IMR-90 (cell line): ENCODE data around the gene AGPAT3. TPM values are rescaled to one million over a fixed set of nuclear protein-coding genes. Genes with fewer than 3 reads are reported as not detected.

Source experiments
- ATAC-seq: fragments of 200-7000 bp; cut with Tn5 transposase; 2 replicates; pipeline ENCODE4 v1.9.1; 2020; ENCODE audit warnings: low read depth, mild to moderate bottlenecking, moderate library complexity
- BruUV-seq: library from RNA; stranded (reverse); fragments of 400-500 nt; replicated peaks from 2 replicates; lab custom pipeline; 2021; lab: Mats Ljungman, UMichigan
- CTCF ChIA-PET: fragments of 300-600 bp; formaldehyde crosslinking; extraction: SDS; loops from one replicate; lab custom pipeline; 2021; ENCODE audit warnings: antibody characterized with exemption; lab: Yijun Ruan, JAX
- POLR2A ChIA-PET: fragments of 300-600 bp; sonication (Branson Sonifier 250); formaldehyde crosslinking; loops from one replicate; lab custom pipeline; 2022; ENCODE audit warnings: antibody characterized with exemption; ENCODE audit not compliant: unreplicated experiment; lab: Charles Lee
- DNase-seq: peaks from one replicate; pipeline ENCODE4 v3.0.0; 2013
- H2AFZ ChIP-seq: replicated peaks from 2 replicates; pipeline ENCODE3; 2013; ENCODE audit warnings: low read length, mild to moderate bottlenecking; ENCODE audit not compliant: poor library complexity
- H2AK5ac ChIP-seq: 2 replicates; pipeline ENCODE4 v1.6.1; 2013; ENCODE audit warnings: low read depth, low read length, inconsistent platforms
- H2AK9ac ChIP-seq: replicated peaks from 2 replicates; pipeline ENCODE3; 2013; ENCODE audit warnings: mild to moderate bottlenecking, low read depth, low read length, moderate library complexity; ENCODE audit not compliant: poor library complexity
- H2BK120ac ChIP-seq: 2 replicates; pipeline ENCODE4 v1.6.1; 2013; ENCODE audit warnings: low read depth, low read length, inconsistent platforms
- H2BK15ac ChIP-seq: 3 replicates; pipeline ENCODE4 v1.6.1; 2013; ENCODE audit warnings: low read depth, low read length, inconsistent platforms
- H2BK20ac ChIP-seq: 2 replicates; pipeline ENCODE4 v1.6.1; 2013; ENCODE audit warnings: low read depth, mild to moderate bottlenecking, inconsistent platforms, low read length, moderate library complexity
- H2BK5ac ChIP-seq: 2 replicates; pipeline ENCODE4 v1.6.1; 2013; ENCODE audit warnings: mild to moderate bottlenecking, low read depth, low read length, inconsistent platforms; ENCODE audit not compliant: poor library complexity, severe bottlenecking
- H3K14ac ChIP-seq: replicated peaks from 2 replicates; pipeline ENCODE4 v1.6.1; 2013; ENCODE audit warnings: low read depth, low read length, inconsistent platforms
- H3K18ac ChIP-seq: 2 replicates; pipeline ENCODE4 v1.6.1; 2013; ENCODE audit warnings: low read depth, low read length, control low read depth
- H3K23ac ChIP-seq: 2 replicates; pipeline ENCODE4 v1.6.1; 2013; ENCODE audit warnings: low read depth, low read length, inconsistent platforms
- H3K27ac ChIP-seq: 2 replicates; pipeline ENCODE4 v1.5.1; 2013; ENCODE audit warnings: mild to moderate bottlenecking, control low read depth, low read length; ENCODE audit not compliant: insufficient read depth
- H3K27me3 ChIP-seq: 2 replicates; pipeline ENCODE4 v1.6.1; 2013; ENCODE audit warnings: low read length; ENCODE audit not compliant: control insufficient read depth, insufficient read depth
- H3K36me3 ChIP-seq: 2 replicates; pipeline ENCODE4 v1.6.1; 2013; ENCODE audit warnings: low read length, mixed read lengths; ENCODE audit not compliant: control insufficient read depth, insufficient read depth
- H3K4ac ChIP-seq: 2 replicates; pipeline ENCODE4 v1.6.1; 2013; ENCODE audit warnings: low read depth, low read length, inconsistent platforms
- H3K4me1 ChIP-seq: 2 replicates; pipeline ENCODE4 v1.6.1; 2013; ENCODE audit warnings: low read length, mixed read lengths; ENCODE audit not compliant: control insufficient read depth, insufficient read depth
- H3K4me2 ChIP-seq: 2 replicates; pipeline ENCODE4 v1.6.1; 2013; ENCODE audit warnings: low read depth, mild to moderate bottlenecking, control low read depth, low read length, moderate library complexity
- H3K4me3 ChIP-seq: 2 replicates; pipeline ENCODE4 v1.5.1; 2013; ENCODE audit warnings: low read depth, mild to moderate bottlenecking, control low read depth, low read length, moderate library complexity; ENCODE audit not compliant: insufficient read depth
- H3K56ac ChIP-seq: 2 replicates; pipeline ENCODE4 v1.6.1; 2013; ENCODE audit warnings: low read length, inconsistent platforms; ENCODE audit not compliant: insufficient read depth; ENCODE audit errors: extremely low read depth
- H3K79me1 ChIP-seq, 2 experiments: 2 replicates each; pipeline ENCODE4 v1.6.1; 2013; ENCODE audit warnings: low read length in 2 of 2, inconsistent platforms in 1 of 2, low read depth in 1 of 2
- H3K9ac ChIP-seq: 2 replicates; pipeline ENCODE4 v1.6.1; 2013; ENCODE audit warnings: low read depth, low read length, control low read depth
- H3K9me1 ChIP-seq: 2 replicates; pipeline ENCODE4 v1.6.1; 2013; ENCODE audit warnings: low read length, inconsistent platforms; ENCODE audit not compliant: insufficient read depth
- H3K9me3 ChIP-seq: 2 replicates; pipeline ENCODE4 v1.6.1; 2013; ENCODE audit warnings: low read length; ENCODE audit not compliant: control insufficient read depth, insufficient read depth
- H4K20me1 ChIP-seq: 2 replicates; pipeline ENCODE4 v1.6.1; 2013; ENCODE audit warnings: low read length, inconsistent platforms; ENCODE audit not compliant: insufficient read depth
- H4K5ac ChIP-seq: 2 replicates; pipeline ENCODE4 v1.6.1; 2013; ENCODE audit warnings: mild to moderate bottlenecking, low read depth, low read length, control low read depth
- H4K8ac ChIP-seq, 2 experiments: 2 replicates each; pipeline ENCODE4 v1.6.1; 2013; ENCODE audit warnings: low read depth in 2 of 2, low read length in 2 of 2, control low read depth in 1 of 2, inconsistent platforms in 1 of 2
- H4K91ac ChIP-seq: 2 replicates; pipeline ENCODE4 v1.6.1; 2013; ENCODE audit warnings: low read depth, low read length, inconsistent platforms; ENCODE audit not compliant: insufficient read depth
- BHLHE40 ChIP-seq: fragments of 150-350 bp; IDR thresholded peaks from 2 replicates; pipeline ENCODE4 v1.6.1; 2016; ENCODE audit warnings: mild to moderate bottlenecking, low read depth, low read length
- CEBPB ChIP-seq: IDR thresholded peaks from 2 replicates; pipeline ENCODE4 v1.6.1; 2012; ENCODE audit warnings: low read depth, low read length, improper control_type of control experiment
- CHD1 ChIP-seq: IDR thresholded peaks from 2 replicates; pipeline ENCODE4 v1.6.1; 2012; ENCODE audit warnings: low read depth, low read length, improper control_type of control experiment
- ELK1 ChIP-seq: fragments of 150-350 bp; IDR thresholded peaks from 2 replicates; pipeline ENCODE4 v1.6.1; 2016; ENCODE audit warnings: low read depth, mild to moderate bottlenecking, low read length, moderate library complexity, borderline replicate concordance
- FOS ChIP-seq: fragments of 150-350 bp; IDR thresholded peaks from 2 replicates; pipeline ENCODE4 v1.6.1; 2016; ENCODE audit warnings: low read depth, low read length
- MAZ ChIP-seq: IDR thresholded peaks from 2 replicates; pipeline ENCODE4 v1.6.1; 2012; ENCODE audit warnings: low read depth, mild to moderate bottlenecking, low read length, improper control_type of control experiment, moderate library complexity, borderline replicate concordance
- MXI1 ChIP-seq: IDR thresholded peaks from 2 replicates; pipeline ENCODE4 v1.6.1; 2012; ENCODE audit warnings: low read depth, mild to moderate bottlenecking, low read length, moderate library complexity, borderline replicate concordance
- NFE2L2 ChIP-seq: fragments of 150-350 bp; IDR thresholded peaks from 2 replicates; pipeline ENCODE4 v1.6.1; 2016; ENCODE audit warnings: low read depth, mild to moderate bottlenecking, low read length
- POLR2A ChIP-seq: IDR thresholded peaks from 2 replicates; pipeline ENCODE4 v1.6.1; 2012; ENCODE audit warnings: mild to moderate bottlenecking, low read depth, low read length
- RAD21 ChIP-seq: IDR thresholded peaks from 2 replicates; pipeline ENCODE4 v1.6.1; 2012; ENCODE audit warnings: low read length, improper control_type of control experiment
- RCOR1 ChIP-seq: IDR thresholded peaks from 2 replicates; pipeline ENCODE4 v1.6.1; 2012; ENCODE audit warnings: mild to moderate bottlenecking, low read length, improper control_type of control experiment; ENCODE audit not compliant: insufficient replicate concordance
- RFX5 ChIP-seq: IDR thresholded peaks from 2 replicates; pipeline ENCODE4 v1.8.0; 2012; ENCODE audit warnings: low read depth, mild to moderate bottlenecking, low read length, moderate library complexity
- SMC3 ChIP-seq: fragments of 150-350 bp; IDR thresholded peaks from 2 replicates; pipeline ENCODE4 v1.6.1; 2016; ENCODE audit warnings: low read depth, mild to moderate bottlenecking, antibody characterized with exemption, low read length, moderate library complexity
- USF2 ChIP-seq: fragments of 150-350 bp; IDR thresholded peaks from 2 replicates; pipeline ENCODE4 v1.6.1; 2017; ENCODE audit warnings: mild to moderate bottlenecking, antibody characterized with exemption, low read length, low read depth
- WGBS, 2 experiments: methylation state at CpG; one replicate each; pipeline versions ENCODE4 v1.1.5 to v1.1.7; 2013; ENCODE audit warnings: missing lambda C conversion rate in 2 of 2; ENCODE audit not compliant: insufficient read length in 1 of 2; ENCODE audit errors: extremely low coverage in 2 of 2; 5-methylcytosine and 5-hydroxymethylcytosine counted together
- dilution Hi-C: fragments of 300-500 bp; cut with HindIII; formaldehyde crosslinking; loops from one replicate; pipeline ENCODE4 v1.14.3; 2018; ENCODE audit warnings: low sequenced_read_pairs; ENCODE audit not compliant: unreplicated experiment
- in situ Hi-C: fragments of 300-500 bp; cut with MboI; formaldehyde crosslinking; loops from 3 replicates; pipeline ENCODE4 v1.14.3; 2019; ENCODE audit warnings: low sequenced_read_pairs, inconsistent platforms, mixed read lengths
- intact Hi-C: fragments of 100-400 bp; cut with micrococcal nuclease; formaldehyde crosslinking; loops from 2 replicates; pipeline ENCODE4 v1.10.0; 2022
- polyA plus RNA-seq, 3 experiments: library from polyadenylated mRNA; depleted of rRNA; stranded (reverse); fragments of >200 nt; gene quantifications; 2 replicates each; pipeline ENCODE4 v1.2.3, GENCODE V29; 2012; ENCODE audit warnings: low replicate concordance in 1 of 3
- total RNA-seq: library from RNA; depleted of rRNA; stranded (reverse); fragments of >200 nt; gene quantifications from 2 replicates; pipeline ENCODE4 v1.2.3, GENCODE V29; 2012

Gene AGPAT3
- total and polyA plus RNA-seq, 2 of the 4 experiments (the other 2 are of a cell fraction), result 27.1 to 38.7 TPM

- Histone ChIP-seq H3K23ac (no peak overlapping the region; the same call in 1 of the 2 replicates), H4K8ac (no peak overlapping the region), H3K36me3 (0 out of 2 replicates have a peak, but pooled peaks cover under 1% of the 10 kb centered on the region), H3K4ac (no peak overlapping the region), H4K5ac (no peak overlapping the region), H3K27me3 (no peaks in the 10 kb centered on the region), H3K18ac (no peak overlapping the region), H3K79me1 (peaks cover 39 to 81% of the 10 kb centered on the region in 2 experiments), H3K56ac (no peak overlapping the region), H2AK5ac (no peak overlapping the region), H3K4me2 (peak overlapping the region; percentile 2; the same call in 1 of the 2 replicates), H3K4me1 (peaks cover 10% of the 10 kb centered on the region), H3K14ac (no peak overlapping the region; the same call in 1 of the 2 replicates), H3K4me3 (no peak overlapping the region), H2BK120ac (no peak overlapping the region), H4K20me1 (peaks cover 67% of the 10 kb centered on the region), H2AK9ac (peak overlapping the region; percentile 33), H3K9me1 (peaks cover 19% of the 10 kb centered on the region; the same call in 1 of the 2 replicates), H2BK5ac (peak overlapping the region; percentile 47), H2BK20ac (0 out of 2 replicates have a peak overlapping the region, but pooled peaks have one; percentile 14), H3K9ac (no peak overlapping the region), H2AFZ (no peak overlapping the region), H3K9me3 (peaks cover under 1% of the 10 kb centered on the region; the same call in 1 of the 2 replicates), H3K27ac (no peak overlapping the region), H2BK15ac (no peak overlapping the region), H4K91ac (no peak overlapping the region)
- intact Hi-C loops, result no loop called here
- BruUV-seq, result no TSS peak
- DNase-seq, result no peak
- ATAC-seq, result no peak
- in situ Hi-C loops, result no loop called here
- CTCF ChIA-PET, result no interaction called here
- dilution Hi-C loops, result no loop called here
- 96% methylated on average over 10 of the region's 12 CpGs; no CpG with 5 or more reads in 1 of the 2 experiments for WGBS, 2 experiments
- POLR2A ChIA-PET, result no interaction called here
- TF ChIP-seq SMC3, result no peak
- TF ChIP-seq ELK1, result no peak
- no peak for TF ChIP-seq CEBPB
- no peak for TF ChIP-seq USF2
- TF ChIP-seq MXI1, result no peak
- no peak for TF ChIP-seq NFE2L2
- TF ChIP-seq MAZ, result no peak
- no peak for TF ChIP-seq RFX5
- TF ChIP-seq RCOR1, result no peak
- no peak for TF ChIP-seq FOS
- TF ChIP-seq POLR2A, result no peak
- no peak for TF ChIP-seq RAD21
- no peak for TF ChIP-seq BHLHE40
- no peak for TF ChIP-seq CHD1
Measured at GRCh38 chr21:43917515-43918384, 52.7 kb downstream of the AGPAT3 start.
